Left renal cortex interstitium (tissue), 4 donors: ENCODE measurements around the gene SLC30A7. TPM values are rescaled to one million over a fixed set of nuclear protein-coding genes. Genes with fewer than 3 reads are reported as not detected.

Experiments used
- DNase-seq, 4 donors: peaks; one replicate each; pipeline ENCODE4 v3.0.0-alpha.2; 2013; ENCODE audit warnings: low read depth in 4 of 4, low spot score in 2 of 4, missing footprints in 1 of 4
- polyA plus RNA-seq, 4 donors: library from polyadenylated mRNA; unstranded; fragments of 120-200 nt; gene quantifications; one replicate each; pipeline ENCODE4 v1.2.1, GENCODE V29; 2013; ENCODE audit not compliant: insufficient read length in 4 of 4

Gene SLC30A7
- polyA plus RNA-seq, 4 donors = 14.5 to 22.9 (median 16.6) TPM

- DNase-seq = no peak
Measured at GRCh38 chr1:101017448-101017847, 121.6 kb downstream of the SLC30A7 start.

- no peak for DNase-seq
Measured at GRCh38 chr1:101022294-101022693, 126.4 kb downstream of the SLC30A7 start.

DNA sequence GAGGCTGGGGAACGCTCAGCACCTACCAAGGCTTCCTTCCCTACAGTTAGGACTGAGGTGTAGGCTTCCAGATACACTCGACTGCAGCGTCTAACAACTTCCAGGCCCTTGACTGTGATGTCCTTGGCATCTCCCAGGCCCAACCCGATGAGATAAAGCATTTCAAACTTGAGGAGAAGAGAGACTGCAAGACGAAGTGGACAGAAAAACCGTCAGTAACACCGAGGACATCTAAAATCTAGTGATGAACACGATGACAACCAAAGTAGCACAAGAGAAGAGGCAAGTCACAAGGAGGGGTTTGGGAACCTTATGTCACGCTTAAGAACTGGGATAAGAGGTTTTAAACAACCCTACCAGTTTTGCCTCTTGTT lies 129.4 kb downstream of the SLC30A7 start:
- peak in 2 of 4 donors; percentile 45 to 75 for DNase-seq

GRCh38 chr1:101025657-101026429 lies 130.0 kb downstream of the SLC30A7 start, which contains the start of gene DPH5:
Gene DPH5, minus strand, starts transcription at chr1:101025784. Its CDS starts 341 bp downstream, at chr1:101025443.
- peak; percentile 70 to 90 (median 84) for DNase-seq

DNA sequence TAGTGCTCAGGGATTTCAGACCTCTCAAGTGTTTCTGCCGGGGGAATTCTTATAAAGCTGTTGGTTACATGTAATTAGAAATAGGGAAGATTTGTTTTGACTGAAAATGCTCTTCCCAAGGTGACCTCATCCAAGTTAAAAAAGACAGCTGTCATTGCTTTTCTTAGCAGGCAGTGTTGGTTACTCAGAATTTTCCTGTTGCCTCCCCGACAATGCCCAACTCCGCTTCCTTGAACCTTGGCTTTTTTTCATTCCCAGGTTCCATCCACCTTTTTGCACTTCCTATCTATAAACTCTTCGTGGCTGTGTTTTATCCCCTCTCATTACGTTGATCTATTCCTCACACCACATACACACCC lies 130.5 kb downstream of the SLC30A7 start:
- DNase-seq = peak in 1 of 4 donors; percentile 2

DNA sequence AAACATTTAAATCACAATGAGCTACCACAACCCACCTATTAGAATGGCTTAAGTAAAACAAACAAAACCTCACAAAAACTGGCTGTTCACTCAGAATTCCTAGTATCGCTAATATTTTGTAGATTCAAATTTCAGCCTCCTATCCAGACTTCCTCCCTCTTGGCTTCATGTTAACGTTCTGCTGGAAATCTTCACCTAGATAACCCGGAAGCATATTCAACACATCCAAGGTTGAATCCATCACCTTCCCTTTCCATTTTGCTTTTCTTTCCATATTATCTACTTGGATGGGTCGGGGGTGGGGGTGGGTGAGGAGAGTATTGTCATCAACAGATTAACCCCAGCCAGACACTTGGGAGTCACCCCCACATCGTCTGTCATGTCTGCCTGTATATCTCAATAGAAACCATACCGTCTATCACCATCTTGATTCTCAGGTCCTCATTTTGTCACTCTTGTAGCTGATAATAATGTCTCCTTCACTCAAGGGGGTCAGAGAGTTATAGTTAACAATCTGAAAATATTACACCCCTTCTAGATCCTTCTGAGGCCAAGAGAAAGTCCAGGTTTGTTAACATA lies 131.4 kb downstream of the SLC30A7 start:
- DNase-seq = no peak

DNA sequence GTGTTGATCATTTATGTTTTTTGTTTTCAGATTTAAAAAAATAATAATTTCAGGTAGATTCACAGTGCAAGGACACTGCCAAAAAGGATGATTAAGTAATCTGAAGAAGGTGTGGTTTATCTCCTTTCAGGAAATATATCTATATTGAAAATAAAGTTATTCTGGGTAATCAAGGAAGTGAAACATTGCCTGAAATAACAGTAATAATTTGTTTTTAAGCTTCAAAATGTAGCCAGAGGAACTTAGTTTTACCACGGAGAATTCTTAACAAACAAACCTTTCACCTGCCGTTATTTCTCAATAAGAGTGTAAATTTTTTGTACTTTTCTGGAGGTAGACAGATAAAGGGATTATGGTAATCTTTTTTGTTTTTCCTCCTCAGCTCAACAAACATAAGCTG lies 132.6 kb downstream of the SLC30A7 start:
- DNase-seq = no peak

DNA sequence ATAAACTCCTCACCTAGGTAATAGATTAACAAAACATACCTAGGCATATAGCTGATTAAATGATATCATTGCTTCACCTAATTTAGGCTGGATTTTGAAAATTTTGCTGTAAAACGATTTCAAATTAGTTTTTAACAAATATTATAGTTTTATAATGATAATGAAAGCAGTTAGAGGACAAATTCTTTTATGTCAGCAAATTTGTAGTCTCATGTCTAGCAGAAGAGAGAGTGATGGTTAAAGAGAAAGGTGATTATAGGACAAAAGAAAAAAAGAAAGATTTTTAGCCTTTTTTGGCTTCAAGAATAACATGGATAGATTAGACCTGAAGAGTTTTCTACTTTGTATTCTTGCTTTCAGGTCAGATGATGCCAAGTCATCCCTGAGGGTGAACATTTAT lies 133.3 kb downstream of the SLC30A7 start:
- DNase-seq = no peak

DNA sequence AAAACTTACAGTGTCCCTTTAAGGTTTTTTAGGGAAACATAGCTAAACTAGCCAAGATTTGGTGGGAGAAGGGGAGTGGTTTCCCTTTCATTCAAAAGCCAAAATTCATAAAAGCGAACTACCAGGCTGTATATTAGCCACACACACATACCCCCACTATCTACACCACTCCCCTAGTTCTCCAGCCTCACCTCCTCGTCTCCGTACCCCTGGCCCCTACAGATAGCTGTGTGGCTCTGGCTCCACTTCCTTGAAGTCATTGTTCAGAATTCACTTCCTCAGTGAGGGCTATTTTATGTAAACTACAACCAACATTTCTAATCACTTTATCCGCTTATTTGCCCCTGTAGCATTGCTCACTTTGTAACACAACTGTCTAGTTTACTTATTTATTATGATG lies 135.0 kb downstream of the SLC30A7 start:
- no peak for DNase-seq

Other genes starting within 250 kb of the SLC30A7 start
- gene VCAM1, start 176.3 kb upstream of the SLC30A7 start, polyA plus RNA-seq = 10 to 100 TPM; 27.6 to 49.4 (median 40.8) TPM
- gene EXTL2, start 1.2 kb upstream of the SLC30A7 start, polyA plus RNA-seq = 10 to 100 TPM; 63.9 to 67.2 (median 64.5) TPM
- 10 to 100 TPM; 48.9 to 67.2 (median 56.9) TPM for gene DPH5, start 129.7 kb downstream of the SLC30A7 start, polyA plus RNA-seq